HT-29 (cell line): ENCODE measurements around the gene BTF3. TPM values are rescaled to one million over a fixed set of nuclear protein-coding genes. Genes with fewer than 3 reads are reported as not detected.

Experiments used
- DNase-seq: peaks from one replicate; pipeline ENCODE4 v3.0.0-alpha.2; 2015; ENCODE audit warnings: low spot score
- total RNA-seq: library from RNA; depleted of rRNA; stranded (reverse); fragments of >200 nt; shearing (Covaris generic); gene quantifications from 2 replicates; pipeline ENCODE4 v1.2.3, GENCODE V29; 2014; rRNA removed

BTF3 gene
- total RNA-seq, 1 experiment from 2014 or later = 233 TPM

- DNase-seq = no peak
Observed at GRCh38 chr5:73522989-73523388, 24.7 kb downstream of the BTF3 start.

GRCh38 chr5:73523861-73524260, 25.6 kb downstream of the BTF3 start:
- no peak for DNase-seq

GRCh38 chr5:73525606-73526203, 27.5 kb downstream of the BTF3 start:
- DNase-seq = no peak

GRCh38 chr5:73528248-73528647, 30.0 kb downstream of the BTF3 start:
- DNase-seq = no peak

GRCh38 chr5:73529081-73529480, 30.8 kb downstream of the BTF3 start:
- DNase-seq = no peak

- no peak for DNase-seq
Observed at GRCh38 chr5:73531356-73531755, 33.1 kb downstream of the BTF3 start.

- DNase-seq = no peak
Observed at GRCh38 chr5:73532195-73532594, 34.0 kb downstream of the BTF3 start.

GRCh38 chr5:73534011-73534644, 35.9 kb downstream of the BTF3 start:
- DNase-seq = no peak

- DNase-seq = no peak
Observed at GRCh38 chr5:73534971-73535370, 36.7 kb downstream of the BTF3 start.

- no peak for DNase-seq
Observed at GRCh38 chr5:73539730-73540129, 41.5 kb downstream of the BTF3 start.

GRCh38 chr5:73540192-73540591, 42.0 kb downstream of the BTF3 start:
- DNase-seq = peak; percentile 67

- DNase-seq = peak; percentile 62
Observed at GRCh38 chr5:73542020-73542419, 43.8 kb downstream of the BTF3 start.

- peak; percentile 91 for DNase-seq
Observed at GRCh38 chr5:73544429-73545402, 46.5 kb downstream of the BTF3 start.

- no peak for DNase-seq
Observed at GRCh38 chr5:73545403-73545779, 47.1 kb downstream of the BTF3 start.

- no peak for DNase-seq
Observed at GRCh38 chr5:73550016-73550415, 51.8 kb downstream of the BTF3 start.

- no peak for DNase-seq
Observed at GRCh38 chr5:73552642-73553041, 54.4 kb downstream of the BTF3 start.

Other genes starting within 250 kb of the BTF3 start
- gene FOXD1, start 49.7 kb upstream of the BTF3 start, total RNA-seq = 0.20 and 0.31 TPM in 2 replicates
- 5.2 and 5.7 TPM in 2 replicates for gene ANKRA2, start 67.2 kb downstream of the BTF3 start, total RNA-seq
- gene UTP15, start 67.3 kb downstream of the BTF3 start, total RNA-seq = 24.1 and 36.8 TPM in 2 replicates
- gene ARHGEF28, start 127.8 kb downstream of the BTF3 start, total RNA-seq = 20.1 and 36.5 TPM in 2 replicates